Transverse colon (tissue), 4 donors: ENCODE results near the gene SACM1L. TPM values are rescaled to one million over a fixed set of nuclear protein-coding genes. Genes with fewer than 3 reads are reported as not detected.
A peak's percentile ranks its signal among the peaks of the same experiment; 100 is the strongest.

ENCODE experiments used
- DNase-seq: peaks from one replicate; pipeline ENCODE4 v3.0.0-alpha.2; 2019
- H3K27ac ChIP-seq, 4 donors: fragments of 200-600 bp; sonication (generic); 2 replicates each; pipeline ENCODE4 v1.5.1; 2016 to 2018; ENCODE audit warnings: inconsistent platforms in 4 of 4
- H3K27me3 ChIP-seq: fragments of 200-600 bp; sonication (generic); 2 replicates; pipeline ENCODE4 v1.5.1; 2017; ENCODE audit warnings: inconsistent platforms
- H3K36me3 ChIP-seq, 4 donors: fragments of 200-600 bp; sonication (generic); 2 replicates each; pipeline ENCODE4 v1.5.1; 2017 to 2019; ENCODE audit warnings: inconsistent platforms in 4 of 4
- H3K4me1 ChIP-seq, 4 donors: fragments of 200-600 bp; sonication (generic); 2 replicates each; pipeline ENCODE4 v1.5.1; 2017 to 2020; ENCODE audit warnings: inconsistent platforms in 4 of 4
- H3K4me3 ChIP-seq, 4 donors: fragments of 200-600 bp; sonication (generic); 1 replicate in 1 of 4; 2 replicates in 3 of 4; pipeline versions ENCODE4 v1.5.1 to v1.6.1; 2017 to 2019; ENCODE audit warnings: inconsistent platforms in 4 of 4
- H3K9me3 ChIP-seq, 2 donors: fragments of 200-600 bp; sonication (generic); 2 replicates each; pipeline ENCODE4 v1.5.1; 2017 to 2019; ENCODE audit warnings: inconsistent platforms in 2 of 2
- CTCF ChIP-seq, 5 experiments: fragments of 200-600 bp in 3 of 5; fragments of 450-650 bp in 2 of 5; sonication (generic) in 3 of 5; IDR thresholded peaks; 1 replicate in 2 of 5; 2 replicates in 3 of 5; pipeline ENCODE4 v1.5.1; 2016 to 2017; ENCODE audit warnings: antibody characterized with exemption in 5 of 5, inconsistent platforms in 3 of 5, mild to moderate bottlenecking in 2 of 5, moderate library complexity in 1 of 5
- EP300 ChIP-seq: sonication (generic); formaldehyde crosslinking; IDR thresholded peaks from one replicate; pipeline ENCODE4 v1.6.1; 2017; ENCODE audit warnings: antibody characterized with exemption, low read depth
- POLR2A ChIP-seq: fragments of 450-650 bp; IDR thresholded peaks from one replicate; pipeline ENCODE4 v1.6.1; 2016; ENCODE audit warnings: antibody characterized with exemption, mild to moderate bottlenecking, moderate library complexity
- POLR2AphosphoS5 ChIP-seq, 3 donors: sonication (generic); formaldehyde crosslinking; IDR thresholded peaks; one replicate each; pipeline ENCODE4 v1.6.1; 2016; ENCODE audit warnings: antibody characterized with exemption in 3 of 3
- WGBS, 2 donors: methylation state at CpG; one replicate each; pipeline ENCODE4 v1.1.5; 2018; ENCODE audit warnings: low coverage in 1 of 2; 5-methylcytosine and 5-hydroxymethylcytosine counted together
- in situ Hi-C, 4 donors: fragments of 200-750 bp; cut with MboI; loops; one replicate each; pipeline versions ENCODE4 v1.15.0 to v1.15.1; 2017; ENCODE audit warnings: low sequenced_read_pairs in 3 of 4, low pct_ligation_motif_present in 1 of 4, low pct_unique_long_range_greater_than_20kb in 1 of 4
- intact Hi-C: fragments of 100-400 bp; cut with DNase I; formaldehyde crosslinking; loops from one replicate; pipeline ENCODE4 v1.15.1; 2023; ENCODE audit warnings: low total_unique reads
- total RNA-seq, 4 donors: library from RNA; depleted of rRNA; stranded (reverse); fragments of >200 nt; gene quantifications; one replicate each; pipeline ENCODE4 v1.1.0, GENCODE V29; 2016

SACM1L gene
- total RNA-seq, 4 donors from 2014 or later, result 8.6 to 71.9 (median 53.8) TPM

GRCh38 chr3:45659661-45660566 is 29.3 kb upstream of the SACM1L start:
- H3K27me3 ChIP-seq, result no peaks in the 10 kb centered on the region
- WGBS, 2 donors, result 44 to 59% methylated on average over 14 to 19 of the region's 19 CpGs
- H3K9me3 ChIP-seq, result no peaks in the 10 kb centered on the region
- in situ Hi-C loops (loop anchor here (5.0 to 25.0 kb wide), 8 partner anchors 65 to 623 kb away; partner anchors contain the start of genes CLEC3B (in 4 of the 4) and LIMD1 (in 3 of the 4)), intact Hi-C loops (no loop called here)
- peak; percentile 85 for DNase-seq
- peak overlapping the region; percentile 11 to 46 (median 35) for H3K27ac ChIP-seq
- H3K4me1 ChIP-seq, result peaks cover 4 to 18% (median 10%) of the 10 kb centered on the region in 4 donors
- H3K4me3 ChIP-seq, result no peak overlapping the region
- H3K36me3 ChIP-seq, result no peaks in the 10 kb centered on the region
- TF ChIP-seq POLR2AphosphoS5 (IDR thresholded peaks at IDR 0.05), result peak in 1 of 3 donors; percentile 10
- no peak for TF ChIP-seq POLR2A
- peak; percentile 79 to 96 (median 93) for TF ChIP-seq CTCF (IDR thresholded peaks at IDR 0.05)
- TF ChIP-seq EP300, result no peak

GRCh38 chr3:45660567-45660901 is 28.7 kb upstream of the SACM1L start:
- intact Hi-C loops (no loop called here), in situ Hi-C loops (loop anchor here (5.0 to 25.0 kb wide), 6 partner anchors 143 to 623 kb away; partner anchors contain the start of gene CLEC3B (in 4 of the 4))
- 96% methylated on average over 11 of the region's 11 CpGs; no CpG with 5 or more reads in 1 of the 2 donors for WGBS, 2 donors
- Histone ChIP-seq H3K4me3 (no peak overlapping the region), H3K9me3 (no peaks in the 10 kb centered on the region), H3K4me1 (peaks cover 4 to 22% (median 14%) of the 10 kb centered on the region in 4 donors), H3K27me3 (no peaks in the 10 kb centered on the region), H3K27ac (peak overlapping the region in 3 of 4 donors; percentile 11 to 46 (median 38)), H3K36me3 (no peaks in the 10 kb centered on the region)
- TF ChIP-seq POLR2A (no peak), EP300 (no peak), POLR2AphosphoS5 (IDR thresholded peaks at IDR 0.05) (no peak), CTCF (IDR thresholded peaks at IDR 0.05) (no peak)
- no peak for DNase-seq

GRCh38 chr3:45664578-45664977 is 24.6 kb upstream of the SACM1L start:
- Histone ChIP-seq H3K4me3 (peak overlapping the region in 3 of 4 donors; percentile 1 to 22 (median 8)), H3K4me1 (peaks cover 7 to 25% (median 14%) of the 10 kb centered on the region in 4 donors), H3K9me3 (no peaks in the 10 kb centered on the region), H3K36me3 (peaks cover 0 to 12% (median 5%) of the 10 kb centered on the region in 4 donors), H3K27me3 (no peaks in the 10 kb centered on the region), H3K27ac (peak overlapping the region in 1 of 4 donors; percentile 29)
- DNase-seq, result peak; percentile 53
- in situ Hi-C loops (loop anchor here (5.0 to 25.0 kb wide), 6 partner anchors 147 to 627 kb away; partner anchors contain the start of gene CLEC3B (in 4 of the 4)), intact Hi-C loops (no loop called here)
- WGBS, 2 donors, result 48% methylated on average over 10 of the region's 10 CpGs; no CpG with 5 or more reads in 1 of the 2 donors
- TF ChIP-seq EP300 (no peak), CTCF (IDR thresholded peaks at IDR 0.05) (no peak), POLR2A (no peak), POLR2AphosphoS5 (IDR thresholded peaks at IDR 0.05) (no peak)

- intact Hi-C loops, result no loop called here
- in situ Hi-C loops, result loop anchor here (10.0 to 25.0 kb wide), 3 partner anchors 150 to 628 kb away; partner anchors contain the start of gene CLEC3B (in 4 of the 4)
- H3K9me3 ChIP-seq, result no peaks in the 10 kb centered on the region
- peak; percentile 54 for DNase-seq
- peaks cover 0 to 12% (median 5%) of the 10 kb centered on the region in 4 donors for H3K36me3 ChIP-seq
- H3K27me3 ChIP-seq, result no peaks in the 10 kb centered on the region
- WGBS, 2 donors, result 71 to 79% methylated on average over 8 to 9 of the region's 9 CpGs
- H3K27ac ChIP-seq, result peak overlapping the region in 1 of 4 donors; percentile 29
- peaks cover 7 to 25% (median 14%) of the 10 kb centered on the region in 4 donors for H3K4me1 ChIP-seq
- no peak for TF ChIP-seq POLR2A
- peak in 2 of 3 donors; percentile 27 to 33 for TF ChIP-seq POLR2AphosphoS5 (IDR thresholded peaks at IDR 0.05)
- TF ChIP-seq CTCF (IDR thresholded peaks at IDR 0.05), result peak; percentile 40 to 54 (median 43)
- H3K4me3 ChIP-seq, result peak overlapping the region in 2 of 4 donors; percentile 8 to 22
Measured at GRCh38 chr3:45665101-45665572, 24.1 kb upstream of the SACM1L start.
